ENCODE results near the gene MYO16.
A peak's percentile ranks its signal among the peaks of the same experiment; 100 is the strongest.

Gene MYO16

GRCh38 chr13:109111141-109111540 lies 481.7 kb downstream of the MYO16 start:
- no peak for DNase-seq (ENCODE audit: low read depth)
- no peak overlapping the region for H3K4me3 ChIP-seq (ENCODE audit: low read depth, low read length)
- TF ChIP-seq CTCF (conservative IDR thresholded peaks at IDR 0.05; ENCODE audit: low read depth, low read length): no peak

GRCh38 chr13:109113427-109113826 lies 484.0 kb downstream of the MYO16 start:
- DNase-seq (ENCODE audit: low read depth): no peak
- H3K4me3 ChIP-seq (ENCODE audit: low read depth, low read length): no peak overlapping the region
- no peak for TF ChIP-seq CTCF (conservative IDR thresholded peaks at IDR 0.05; ENCODE audit: low read depth, low read length)

- TF ChIP-seq CTCF (conservative IDR thresholded peaks at IDR 0.05; ENCODE audit: low read depth, low read length): no peak
- H3K4me3 ChIP-seq (ENCODE audit: low read depth, low read length): no peak overlapping the region
- no peak for DNase-seq (ENCODE audit: low read depth)
Observed at GRCh38 chr13:109114162-109114561, 484.8 kb downstream of the MYO16 start.

GRCh38 chr13:109114991-109115390 lies 485.6 kb downstream of the MYO16 start:
- DNase-seq (ENCODE audit: low read depth): no peak
- H3K4me3 ChIP-seq (ENCODE audit: low read depth, low read length): no peak overlapping the region
- TF ChIP-seq CTCF (conservative IDR thresholded peaks at IDR 0.05; ENCODE audit: low read depth, low read length): no peak

GRCh38 chr13:109118521-109118920 lies 489.1 kb downstream of the MYO16 start:
- TF ChIP-seq CTCF (conservative IDR thresholded peaks at IDR 0.05; ENCODE audit: low read depth, low read length): no peak
- DNase-seq (ENCODE audit: low read depth): no peak
- H3K4me3 ChIP-seq (ENCODE audit: low read depth, low read length): no peak overlapping the region

GRCh38 chr13:109119896-109120295 lies 490.5 kb downstream of the MYO16 start:
- no peak overlapping the region for H3K4me3 ChIP-seq (ENCODE audit: low read depth, low read length)
- peak; percentile 50 for DNase-seq (ENCODE audit: low read depth)
- TF ChIP-seq CTCF (conservative IDR thresholded peaks at IDR 0.05; ENCODE audit: low read depth, low read length): no peak

- no peak for DNase-seq (ENCODE audit: low read depth)
- H3K4me3 ChIP-seq (ENCODE audit: low read depth, low read length): no peak overlapping the region
- no peak for TF ChIP-seq CTCF (conservative IDR thresholded peaks at IDR 0.05; ENCODE audit: low read depth, low read length)
Observed at GRCh38 chr13:109121826-109122225, 492.4 kb downstream of the MYO16 start.
